Anterior cingulate cortex (tissue), 58 donors: Measurements from ENCODE around the gene UTRN.

Experiments
- DNase-seq, 58 donors: peaks; one replicate each; lab custom pipeline; 2025; lab: John Stamatoyannopoulos, UW

The UTRN gene

GRCh38 chr6:144307880-144308279, 22.7 kb downstream of the UTRN start:
- DNase-seq = no peak

DNA sequence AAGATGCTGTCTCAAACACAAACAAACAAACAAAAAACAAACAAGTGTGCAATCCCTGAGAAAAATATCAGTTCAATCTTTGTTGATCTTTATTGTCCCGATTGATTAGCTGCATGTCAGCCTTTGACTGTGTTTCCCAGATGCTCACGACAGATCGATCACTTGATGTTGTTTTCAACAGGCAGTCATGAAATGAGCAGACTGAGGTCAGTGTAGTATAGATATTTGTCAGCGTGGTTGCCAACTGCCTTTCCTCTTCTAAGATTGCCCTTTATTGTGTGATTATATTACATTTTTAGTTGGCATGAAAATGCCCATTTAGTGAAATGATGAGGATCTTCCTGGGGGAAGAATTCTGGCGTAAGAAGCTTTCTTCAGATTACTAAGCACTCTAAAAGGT, 25.6 kb downstream of the UTRN start:
- DNase-seq = no peak

GRCh38 chr6:144311361-144311760, 26.2 kb downstream of the UTRN start:
- no peak for DNase-seq

DNA sequence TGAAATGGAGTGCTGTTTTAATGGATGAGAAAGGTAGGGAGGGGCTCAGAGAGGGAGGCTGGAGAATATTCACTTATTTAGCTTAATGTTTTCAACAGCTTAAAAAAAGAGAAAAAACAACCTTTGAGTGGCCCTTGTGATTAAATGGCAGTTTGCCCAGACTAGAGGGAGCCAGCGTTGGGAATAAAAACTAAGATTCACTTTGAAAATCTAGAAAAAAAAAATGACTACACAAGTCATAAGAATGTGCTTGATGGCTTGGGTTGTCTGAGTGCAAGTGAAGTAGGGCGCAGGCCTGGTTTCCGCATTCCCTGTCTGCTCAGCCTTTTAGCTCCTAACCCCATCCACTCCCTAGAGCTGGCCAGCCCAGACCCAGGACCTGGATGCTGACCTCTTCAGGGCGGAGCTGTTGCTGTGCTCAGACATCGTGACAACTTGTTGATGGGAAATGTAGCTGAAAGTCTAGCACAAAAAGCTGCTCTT, 28.9 kb downstream of the UTRN start:
- peak in 2 of 58 donors; percentile 22 to 38 for DNase-seq

- no peak for DNase-seq
Observed at GRCh38 chr6:144314562-144314961, 29.4 kb downstream of the UTRN start.

DNA sequence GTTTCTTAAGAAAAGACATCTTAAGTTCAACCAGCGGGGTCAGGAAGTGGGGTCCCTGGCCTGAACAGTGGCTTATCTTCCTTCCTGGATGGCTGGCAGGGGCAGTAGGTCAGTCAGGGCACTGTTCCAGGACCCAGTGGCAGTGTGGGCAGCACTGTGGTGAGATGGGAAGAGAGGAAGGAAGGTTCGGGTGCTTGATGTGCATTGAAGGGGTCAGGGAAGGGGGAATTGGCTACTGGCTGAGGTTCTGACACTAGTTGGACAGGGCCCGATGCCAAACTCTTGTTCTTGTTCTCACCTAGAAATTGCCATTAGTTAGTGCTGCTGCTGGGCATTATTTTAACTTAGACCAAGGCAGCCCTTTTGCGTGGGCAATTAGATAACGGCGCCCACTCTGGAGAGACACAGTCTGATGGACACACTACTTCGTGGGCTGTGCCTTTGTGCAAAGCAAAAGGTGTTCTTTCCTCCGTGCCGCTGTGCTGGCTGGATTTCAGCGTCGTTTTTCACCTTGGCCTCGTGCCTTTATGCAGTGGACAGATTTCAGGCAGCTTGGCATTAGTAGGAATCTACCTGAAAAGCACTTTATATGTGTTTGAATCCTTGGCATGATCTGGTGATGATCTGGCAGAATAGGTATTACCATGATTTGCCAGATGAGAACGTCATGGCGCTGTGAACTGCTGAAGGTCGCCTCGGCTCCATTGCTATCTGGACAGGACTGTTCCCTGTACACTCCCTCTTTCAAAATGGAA, 30.3 kb downstream of the UTRN start:
- peak in 2 of 58 donors; percentile 6 to 13 for DNase-seq

GRCh38 chr6:144315981-144316861, 31.1 kb downstream of the UTRN start:
- no peak for DNase-seq

GRCh38 chr6:144316862-144317195, 31.7 kb downstream of the UTRN start:
- DNase-seq = no peak

- DNase-seq = no peak
Observed at GRCh38 chr6:144317736-144318135, 32.6 kb downstream of the UTRN start.

- DNase-seq = no peak
Observed at GRCh38 chr6:144319211-144319610, 34.1 kb downstream of the UTRN start.

DNA sequence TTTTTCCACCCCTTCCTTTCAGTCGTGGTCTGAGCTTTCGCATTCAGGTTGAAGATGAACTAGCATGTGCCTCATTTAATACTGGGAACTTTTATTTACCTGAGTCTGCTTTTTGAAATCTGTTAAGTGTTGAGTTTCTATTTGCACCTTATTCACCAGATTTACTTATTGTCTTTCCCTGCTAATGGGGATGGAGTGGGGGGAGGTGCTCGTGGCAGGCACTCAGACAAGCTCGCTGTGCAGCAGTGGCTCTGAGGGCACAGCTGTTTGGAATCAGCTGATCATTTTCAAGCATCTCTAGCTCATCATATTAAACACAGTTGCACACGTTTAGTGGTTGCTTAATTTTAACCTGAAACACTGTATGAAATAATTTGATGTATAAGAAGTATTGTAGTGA, 35.6 kb downstream of the UTRN start:
- DNase-seq = no peak

GRCh38 chr6:144321839-144322591, 36.9 kb downstream of the UTRN start:
- no peak for DNase-seq

DNA sequence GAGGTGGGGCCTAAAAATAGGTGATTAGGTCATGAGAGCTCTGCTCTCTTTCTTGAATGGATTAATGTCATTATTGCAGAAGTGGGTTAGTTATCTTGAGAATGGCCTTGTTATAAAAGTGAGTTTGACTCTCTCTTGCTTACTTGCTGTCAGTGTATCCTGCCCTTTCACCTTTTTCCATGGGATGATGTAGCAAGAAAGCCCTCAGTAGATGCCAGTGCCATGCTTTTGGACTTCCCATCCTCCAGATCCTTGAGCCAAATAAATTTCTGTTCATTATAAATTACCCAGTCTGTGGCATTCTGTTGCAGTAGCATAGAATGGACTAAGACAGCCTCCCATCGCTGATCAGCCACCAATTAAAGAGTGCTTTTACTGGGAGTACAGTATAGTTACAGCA, 40.1 kb downstream of the UTRN start:
- DNase-seq = no peak

DNA sequence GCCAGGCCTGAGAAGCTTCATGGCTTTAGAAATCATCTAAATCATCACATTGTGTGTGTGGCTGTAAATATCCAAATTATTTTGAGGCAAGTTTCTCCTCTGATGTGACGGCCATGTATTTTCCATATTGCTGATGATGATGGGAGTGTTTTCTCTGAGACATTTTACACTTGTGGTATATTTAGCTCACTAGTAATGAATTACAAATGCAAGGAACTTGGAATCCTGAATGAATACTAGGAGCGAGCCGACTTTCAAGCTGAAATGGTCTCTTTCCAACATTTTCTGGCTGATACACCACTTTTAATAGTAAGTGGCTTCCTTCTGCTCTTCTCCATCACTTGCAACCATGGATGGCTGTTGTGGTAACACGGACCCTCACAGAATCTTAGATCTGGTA, 41.3 kb downstream of the UTRN start:
- DNase-seq = no peak

DNA sequence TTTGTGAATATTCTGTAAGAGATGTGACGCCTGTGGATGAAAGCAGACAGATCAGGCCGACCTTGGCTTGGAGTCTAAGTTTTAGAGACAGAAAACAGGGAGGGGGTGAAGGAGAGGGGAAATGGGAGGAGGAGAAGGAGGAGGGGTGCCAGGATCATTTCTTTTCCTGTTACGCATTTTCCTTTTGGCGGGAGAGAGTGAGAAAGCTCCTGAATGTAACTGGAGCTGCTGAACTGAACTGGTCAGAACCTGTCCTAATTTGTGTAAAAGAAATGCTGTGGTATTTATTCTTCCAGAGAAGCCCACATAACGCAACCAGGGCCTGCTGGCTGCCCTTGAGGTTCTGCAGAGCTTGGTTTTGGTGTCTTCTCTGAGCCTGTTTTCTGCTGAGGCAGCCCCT, 41.9 kb downstream of the UTRN start:
- peak in 1 of 58 donors; percentile 13 for DNase-seq

- DNase-seq = no peak
Observed at GRCh38 chr6:144330017-144330987, 45.2 kb downstream of the UTRN start.

DNA sequence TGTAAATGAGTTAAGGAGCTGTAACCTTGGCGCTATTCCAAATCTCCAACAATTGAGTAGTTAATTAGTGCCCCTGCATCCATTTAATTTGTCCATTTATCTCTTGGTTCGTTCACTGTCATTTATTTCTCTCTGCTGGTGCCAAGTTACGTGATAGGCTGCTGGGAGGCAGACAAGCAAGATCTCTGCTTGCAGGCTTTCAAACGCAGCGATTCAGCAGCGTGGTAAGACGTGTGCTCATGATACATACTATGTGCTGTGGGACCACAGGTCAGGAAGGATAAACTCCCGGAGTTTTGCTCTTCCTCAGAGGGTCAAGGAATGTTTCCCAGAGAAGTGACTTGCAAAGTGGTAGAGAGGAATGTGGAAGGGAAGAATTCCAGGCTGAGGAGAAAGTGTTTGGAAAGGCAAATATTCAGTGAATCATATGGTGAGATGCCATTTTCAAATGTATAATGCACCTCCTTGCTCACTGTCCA, 46.4 kb downstream of the UTRN start:
- no peak for DNase-seq

- no peak for DNase-seq
Observed at GRCh38 chr6:144332177-144332576, 47.0 kb downstream of the UTRN start.

- no peak for DNase-seq
Observed at GRCh38 chr6:144334150-144334708, 49.1 kb downstream of the UTRN start.
